Measurements from ENCODE around the gene AJM1.

AJM1 gene

DNA sequence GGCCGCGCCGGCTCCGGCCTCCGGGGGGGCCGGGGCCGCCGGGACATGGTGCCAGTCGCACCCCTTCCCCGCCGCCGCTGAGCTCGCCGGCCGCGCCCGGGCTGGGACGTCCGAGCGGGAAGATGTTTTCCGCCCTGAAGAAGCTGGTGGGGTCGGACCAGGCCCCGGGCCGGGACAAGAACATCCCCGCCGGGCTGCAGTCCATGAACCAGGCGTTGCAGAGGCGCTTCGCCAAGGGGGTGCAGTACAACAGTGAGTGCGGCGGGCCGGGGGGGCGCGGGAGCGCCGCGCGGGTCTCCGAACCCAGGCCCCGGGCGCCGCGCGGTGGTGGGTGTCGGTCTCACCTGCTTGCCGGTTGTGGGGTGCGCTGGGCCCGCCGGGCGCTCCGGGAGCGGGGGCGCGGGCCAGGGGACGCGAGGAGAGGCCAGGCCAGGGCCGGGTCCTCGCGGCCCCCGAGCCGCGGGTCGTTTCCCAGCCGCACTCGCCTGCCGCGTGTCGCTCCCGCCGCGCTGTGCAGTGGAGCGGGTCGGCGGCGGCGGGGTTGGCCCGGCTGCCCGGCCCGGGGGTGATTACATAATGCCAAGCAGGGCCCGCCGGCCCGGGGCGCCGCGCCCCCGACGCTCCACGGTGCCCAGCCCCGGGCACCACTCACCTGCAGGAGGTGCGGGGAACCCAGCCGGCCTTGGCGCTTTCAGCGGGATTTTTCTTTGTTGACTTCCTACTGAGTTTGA lies 34.0 kb upstream of the AJM1 start:
- DNase-seq, result no peak

DNA sequence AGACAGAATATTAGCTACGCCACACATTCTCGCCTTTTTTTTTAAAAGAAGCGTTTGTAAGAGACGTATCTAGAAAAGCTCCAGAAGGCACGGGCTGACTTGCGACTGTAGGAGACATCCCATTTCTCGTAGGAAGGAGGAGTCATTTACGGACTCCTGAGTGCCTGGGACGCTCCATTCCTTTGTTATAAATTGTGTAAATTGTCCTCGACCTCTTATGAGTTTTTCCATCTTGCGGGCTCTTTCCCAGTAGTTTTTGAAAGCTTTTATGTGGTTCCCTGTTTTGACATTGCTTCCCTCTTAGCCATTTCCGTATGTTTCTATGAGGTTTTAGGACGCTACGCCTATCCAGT lies 33.5 kb upstream of the AJM1 start:
- no peak for DNase-seq

DNA sequence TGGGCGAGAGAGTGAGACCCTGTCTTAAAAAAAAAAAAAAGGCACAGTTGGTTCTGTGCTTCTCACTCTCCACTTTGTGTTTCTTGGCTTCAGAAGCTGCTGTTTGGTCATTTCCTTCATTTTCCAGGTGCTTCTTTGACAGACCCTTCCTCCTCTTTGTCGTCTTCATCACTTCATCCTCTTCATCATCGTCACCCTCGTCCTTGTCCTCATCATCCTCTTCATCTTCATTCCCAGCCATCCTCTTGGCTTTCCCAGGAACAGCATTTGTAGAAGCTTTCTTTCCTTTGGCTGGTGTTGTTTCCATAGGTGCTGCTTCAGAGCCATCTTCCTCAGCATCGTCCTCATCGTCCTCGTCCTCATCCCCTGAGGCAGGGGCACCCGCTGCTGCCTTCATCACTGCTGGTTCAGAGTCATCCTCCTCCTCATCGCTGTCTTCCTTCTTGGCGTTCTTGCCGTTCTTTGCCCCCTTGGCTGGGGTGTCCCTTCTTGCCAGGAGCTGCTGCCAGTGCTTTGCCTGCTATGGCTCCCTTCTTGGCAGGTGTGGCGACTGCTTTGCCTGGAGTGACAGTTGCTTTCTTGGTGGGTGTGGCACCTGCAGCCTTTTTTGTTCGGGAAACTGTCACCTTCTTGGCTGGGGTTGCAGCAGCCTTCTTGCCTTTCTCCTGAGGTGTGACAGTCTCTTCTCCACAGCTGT lies 27.4 kb upstream of the AJM1 start:
- DNase-seq, result no peak

DNA sequence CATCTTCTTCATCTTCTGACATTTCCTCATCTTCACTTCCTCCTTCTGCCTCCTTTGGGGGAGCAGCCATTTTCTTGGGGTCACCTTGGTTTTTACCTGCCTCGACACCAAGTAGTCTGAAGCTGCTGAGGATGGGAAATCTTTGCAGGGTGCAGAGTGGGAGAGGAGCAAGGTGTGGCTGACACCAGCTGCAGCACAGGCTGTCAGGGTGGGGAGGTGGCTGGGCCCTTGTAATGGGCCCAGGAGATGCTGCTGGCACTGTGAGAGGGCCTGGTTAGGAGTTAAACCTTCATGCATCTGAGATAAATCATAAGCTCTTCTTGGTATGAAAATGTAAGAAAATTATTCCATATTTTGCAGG lies 26.9 kb upstream of the AJM1 start:
- DNase-seq, result no peak

DNA sequence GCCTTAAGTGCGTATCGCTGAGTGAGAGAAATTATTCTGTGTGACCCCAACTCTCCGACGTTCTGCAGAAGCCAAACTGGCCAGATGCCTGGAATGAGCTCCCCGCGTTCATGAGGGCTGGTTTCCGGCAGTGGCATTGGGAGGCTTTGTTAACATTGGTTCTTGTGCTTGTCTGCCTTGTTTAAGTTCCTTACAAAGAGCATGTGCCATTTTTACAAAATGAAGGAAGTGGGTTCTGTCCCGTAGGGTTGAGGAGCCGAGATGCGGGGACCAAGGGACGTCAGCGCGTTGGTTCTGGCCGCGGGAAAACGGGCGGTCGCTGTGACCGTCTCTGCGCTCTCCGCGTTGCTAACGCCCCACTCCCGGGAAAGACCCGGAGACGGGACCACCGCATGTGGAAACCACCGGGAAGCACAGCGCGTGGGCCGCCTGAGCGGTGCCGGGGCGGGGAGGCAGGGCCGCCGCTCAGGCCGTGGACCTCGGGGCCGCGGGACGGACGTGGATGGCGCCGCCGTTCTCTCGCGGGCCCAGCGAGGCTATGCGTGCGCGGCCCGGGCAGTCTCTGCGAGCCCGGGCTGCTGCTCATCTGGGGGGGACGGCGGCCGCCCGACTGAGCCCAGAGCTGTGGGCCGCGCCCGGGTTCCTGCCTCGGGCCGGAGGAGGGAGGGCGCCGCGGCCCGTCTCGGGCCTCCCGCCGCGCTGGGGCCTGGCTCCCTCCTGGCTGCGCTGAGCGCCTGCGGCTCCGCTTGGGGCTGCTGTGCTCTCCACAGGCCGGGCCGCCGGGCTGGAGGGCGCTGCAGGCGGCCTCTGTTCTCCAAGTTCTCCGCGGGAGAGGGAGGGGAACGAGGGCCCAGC lies 21.1 kb upstream of the AJM1 start:
- DNase-seq, result no peak

DNA sequence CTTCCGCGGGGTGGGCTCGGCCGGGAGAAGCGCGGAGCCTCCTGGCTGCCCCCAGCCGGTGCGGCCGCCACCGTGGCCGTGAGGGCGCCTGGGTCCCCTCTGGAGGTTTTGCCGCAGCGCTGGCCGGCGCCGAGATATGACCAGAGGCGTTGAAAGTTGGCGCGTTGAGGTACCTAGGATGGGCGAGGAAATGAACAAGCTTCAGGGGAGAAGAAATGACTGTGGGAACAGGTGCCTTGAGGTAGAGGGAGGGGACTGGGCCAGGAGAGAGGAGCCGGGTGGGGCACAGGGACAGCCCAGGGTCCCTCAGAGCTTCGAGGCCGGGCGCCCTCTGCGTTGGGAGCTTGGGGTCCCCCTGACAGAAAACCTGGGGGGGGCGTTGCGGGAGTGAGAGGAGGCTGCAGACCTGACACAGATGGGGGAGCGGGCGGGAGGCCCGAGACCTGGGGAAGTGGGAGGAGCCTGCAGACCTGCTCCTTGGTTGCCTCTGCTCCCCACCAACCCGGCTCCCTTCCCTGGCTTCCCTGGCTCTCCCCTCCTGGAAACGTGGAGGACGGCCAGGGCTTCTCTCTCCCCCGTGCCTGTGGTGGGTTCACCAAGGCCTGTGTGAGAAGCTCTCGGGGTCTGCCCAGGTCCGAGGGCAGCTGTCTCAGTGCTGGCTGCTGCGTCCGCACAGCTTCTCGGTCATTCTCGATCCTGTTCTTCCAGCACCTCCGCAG lies 20.3 kb upstream of the AJM1 start:
- DNase-seq, result no peak

DNA sequence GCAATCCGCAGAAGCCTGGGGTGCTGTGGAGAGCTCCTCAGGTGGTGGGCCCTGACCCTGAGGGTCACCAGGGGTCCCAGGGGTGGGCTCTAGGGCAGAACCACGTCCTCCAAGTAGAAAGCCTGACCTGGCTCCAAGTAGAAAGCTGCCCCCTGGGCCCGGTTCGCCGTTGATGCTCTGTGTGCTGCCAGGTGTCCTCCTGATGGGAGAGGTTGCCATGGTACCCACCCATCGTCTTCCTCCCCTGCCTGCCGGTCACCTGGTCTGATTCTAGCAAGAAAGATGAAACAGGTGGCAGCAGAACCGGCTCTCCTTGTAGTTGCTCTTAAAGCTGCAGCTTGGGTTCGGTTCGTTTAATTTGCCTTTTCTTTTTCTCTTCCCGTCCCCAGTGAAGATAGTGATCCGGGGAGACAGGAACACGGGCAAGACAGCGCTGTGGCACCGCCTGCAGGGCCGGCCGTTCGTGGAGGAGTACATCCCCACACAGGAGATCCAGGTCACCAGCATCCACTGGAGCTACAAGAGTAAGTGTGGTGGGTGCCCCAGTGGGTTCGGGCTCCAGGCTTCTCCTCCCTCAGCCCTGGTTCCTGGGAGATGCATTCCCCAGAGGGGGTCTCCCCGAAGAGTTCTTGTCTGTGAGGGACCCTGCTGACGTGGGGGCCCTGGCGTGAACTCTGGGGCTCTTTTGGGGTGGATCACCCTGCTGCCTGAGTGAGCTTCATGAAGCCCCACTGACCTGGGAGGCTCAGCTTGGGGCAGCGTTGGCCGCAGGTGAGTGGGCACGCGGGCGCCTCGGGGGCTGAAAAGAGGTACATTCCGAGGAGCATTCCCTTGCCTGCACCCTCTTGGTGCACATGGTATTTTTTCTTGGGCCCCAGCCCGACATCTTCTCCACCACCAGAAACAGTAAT lies 18.9 kb upstream of the AJM1 start:
- peak in 1 of 2 experiments; percentile 32 for DNase-seq

DNA sequence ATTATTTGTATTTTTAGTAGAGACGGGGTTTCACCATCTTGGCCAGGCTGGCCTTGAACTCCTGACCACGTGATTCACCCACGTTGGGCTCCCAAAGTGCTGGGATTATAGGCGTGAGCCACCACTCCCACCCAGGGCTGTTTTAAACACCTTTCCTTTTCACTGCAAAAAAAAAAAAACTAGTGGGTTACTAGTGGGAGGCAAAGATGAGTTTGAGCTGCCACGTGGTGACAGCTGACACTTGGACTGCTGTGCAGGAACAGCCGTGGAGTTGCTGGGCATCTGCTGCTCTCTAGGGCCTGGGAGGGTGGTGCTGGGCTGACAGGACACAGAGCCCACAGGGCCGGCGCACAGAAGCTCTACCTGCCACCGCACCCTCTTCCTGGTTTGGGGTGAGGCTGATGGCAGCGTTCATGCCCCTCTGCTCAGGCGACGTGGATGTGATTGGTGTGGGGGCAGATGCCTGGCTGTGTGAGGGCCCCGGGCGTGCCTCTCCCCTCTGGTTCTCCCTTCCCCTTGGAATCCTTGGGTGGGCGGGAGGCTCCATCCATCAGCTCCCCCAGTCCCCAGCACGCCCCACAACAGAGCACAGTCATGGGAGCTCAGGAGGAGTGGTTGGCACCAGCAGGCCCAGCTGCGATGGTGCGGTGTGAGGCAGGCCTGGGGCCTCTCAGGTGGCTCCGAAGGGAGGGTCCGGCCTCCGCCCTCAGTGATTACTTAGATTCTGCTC lies 17.6 kb upstream of the AJM1 start:
- DNase-seq, result no peak

DNA sequence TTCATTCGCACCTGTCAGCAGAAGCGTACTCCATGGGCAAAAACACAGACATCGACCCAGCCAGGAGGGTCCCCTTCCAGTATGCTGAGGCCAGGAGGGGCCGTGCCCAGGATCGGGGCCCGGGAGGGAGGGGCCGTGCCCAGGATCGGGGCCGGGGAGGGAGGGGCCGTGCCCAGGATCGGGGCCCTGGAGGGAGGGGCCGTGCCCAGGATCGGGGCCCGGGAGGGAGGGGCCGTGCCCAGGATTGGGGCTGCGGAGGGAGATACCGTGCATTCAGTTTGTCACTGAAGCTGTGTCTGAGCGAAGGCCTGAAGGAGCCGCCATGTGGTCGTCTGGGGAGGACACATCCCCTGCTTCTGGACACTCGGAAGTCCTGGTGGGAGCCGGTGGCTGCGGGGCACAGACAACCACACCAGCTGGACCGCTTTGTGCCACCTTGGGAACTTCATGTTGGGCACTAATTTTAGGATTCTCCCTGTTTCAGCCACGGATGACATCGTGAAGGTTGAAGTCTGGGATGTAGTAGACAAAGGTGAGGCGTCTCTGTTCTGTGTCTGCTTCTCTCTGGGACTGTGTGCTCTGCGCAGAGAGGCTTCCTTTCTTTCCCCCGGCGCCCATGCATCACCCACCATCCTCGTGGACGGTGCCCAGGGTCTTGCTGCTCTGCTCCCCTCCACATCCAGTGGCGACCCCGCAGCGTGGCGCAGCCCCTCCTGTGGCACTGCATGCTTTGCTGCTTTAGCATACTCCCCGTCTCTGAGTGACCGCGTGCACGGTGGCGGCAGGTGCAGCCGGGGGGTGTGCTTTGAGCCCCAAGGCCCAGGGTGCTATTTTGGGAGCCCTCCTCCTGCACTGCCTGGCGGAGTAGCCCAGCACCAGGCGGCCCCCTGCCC lies 16.7 kb upstream of the AJM1 start:
- DNase-seq, result no peak

DNA sequence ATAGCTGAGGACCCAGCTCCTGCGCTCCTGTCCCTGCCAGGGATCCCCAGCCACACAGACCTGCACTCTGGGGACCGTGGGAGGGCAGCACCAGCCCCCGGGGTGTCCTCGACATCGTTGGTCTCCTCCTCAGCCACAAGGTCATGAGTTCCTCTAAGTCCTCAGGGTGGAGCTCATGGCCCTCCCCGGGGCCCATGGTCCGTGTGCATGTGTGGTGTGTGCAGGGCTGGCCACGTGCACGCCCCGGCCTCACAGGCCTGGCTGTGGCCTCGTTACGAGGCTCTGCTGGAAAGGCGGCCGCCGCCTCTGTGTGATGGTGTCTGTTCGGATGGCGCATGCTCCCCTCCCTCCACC lies 16.1 kb upstream of the AJM1 start:
- DNase-seq, result no peak

DNA sequence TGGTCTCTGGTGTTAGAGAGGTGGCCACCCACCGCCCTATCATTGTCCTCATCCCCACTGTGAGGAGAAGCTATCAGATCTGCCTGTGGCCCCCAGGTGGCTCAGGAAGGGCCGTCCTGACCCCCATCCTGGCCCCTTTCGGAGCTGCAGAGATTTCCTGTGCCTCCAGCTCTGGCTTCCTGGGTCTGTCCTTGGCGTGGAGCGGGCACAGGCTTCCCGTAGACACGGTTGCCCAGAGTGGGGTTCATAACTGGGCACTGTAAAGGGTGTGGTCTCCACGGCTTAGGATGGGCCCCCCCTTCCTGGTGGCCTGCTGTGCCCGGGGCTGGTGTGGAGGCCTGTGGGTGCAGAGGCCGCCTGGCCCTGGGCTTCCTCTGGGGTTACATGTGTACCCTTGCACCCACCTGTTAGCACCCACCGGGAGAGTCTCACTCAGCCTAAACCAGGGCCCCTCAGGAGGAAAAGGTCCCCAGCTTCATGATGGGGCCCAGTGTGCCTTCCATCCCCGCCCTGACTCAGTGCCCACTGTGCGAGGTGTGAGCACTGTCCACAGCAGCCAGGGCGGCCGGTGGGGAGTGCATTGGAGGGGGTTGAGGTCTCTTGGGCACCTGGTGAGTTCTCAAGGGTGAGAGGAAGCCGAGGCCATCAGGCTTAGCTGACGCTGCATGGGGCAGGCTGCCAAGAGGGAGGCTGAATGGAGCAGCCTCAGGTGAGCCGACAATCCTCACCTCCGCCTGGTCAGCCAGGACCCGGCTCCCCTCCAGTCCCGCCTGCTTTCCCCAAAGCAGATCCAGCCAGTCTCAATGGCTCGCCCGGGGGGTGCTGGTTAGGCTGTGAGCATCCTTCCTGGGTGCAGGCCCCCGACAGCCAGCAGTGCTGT lies 15.3 kb upstream of the AJM1 start:
- DNase-seq, result no peak

DNA sequence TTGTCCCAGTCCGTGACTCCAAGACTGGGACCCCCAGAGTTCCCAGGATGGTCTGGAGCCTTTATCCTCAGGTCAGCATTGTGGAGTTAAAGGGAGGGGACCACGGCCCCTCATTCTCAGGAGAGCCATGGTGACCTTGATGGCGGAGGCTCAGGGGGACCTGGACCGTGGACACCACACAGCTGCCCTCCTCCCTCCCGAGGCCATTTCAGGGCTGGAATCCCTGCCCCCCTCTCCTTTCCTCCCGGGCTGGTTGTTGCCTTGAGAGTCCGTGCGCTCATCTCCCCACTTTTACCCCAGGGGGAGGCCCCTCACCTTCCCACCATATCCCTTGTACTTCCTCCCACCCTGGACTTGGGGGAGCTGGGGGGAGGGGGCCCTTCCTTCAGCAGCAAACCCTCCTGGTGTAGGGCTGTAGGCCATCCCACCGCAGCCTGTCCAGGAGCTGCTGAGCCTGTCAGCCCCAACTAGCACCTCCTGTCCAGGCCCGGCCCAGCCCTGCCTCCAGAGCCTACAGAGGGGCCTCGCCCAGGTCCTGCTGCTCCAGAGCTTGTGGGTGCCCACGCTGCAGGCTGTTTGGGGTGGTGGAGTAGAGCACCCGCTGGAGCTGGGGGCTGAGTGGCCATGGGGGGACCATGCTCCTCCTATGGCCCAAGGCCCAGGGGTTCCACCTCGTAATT lies 14.3 kb upstream of the AJM1 start:
- no peak for DNase-seq

DNA sequence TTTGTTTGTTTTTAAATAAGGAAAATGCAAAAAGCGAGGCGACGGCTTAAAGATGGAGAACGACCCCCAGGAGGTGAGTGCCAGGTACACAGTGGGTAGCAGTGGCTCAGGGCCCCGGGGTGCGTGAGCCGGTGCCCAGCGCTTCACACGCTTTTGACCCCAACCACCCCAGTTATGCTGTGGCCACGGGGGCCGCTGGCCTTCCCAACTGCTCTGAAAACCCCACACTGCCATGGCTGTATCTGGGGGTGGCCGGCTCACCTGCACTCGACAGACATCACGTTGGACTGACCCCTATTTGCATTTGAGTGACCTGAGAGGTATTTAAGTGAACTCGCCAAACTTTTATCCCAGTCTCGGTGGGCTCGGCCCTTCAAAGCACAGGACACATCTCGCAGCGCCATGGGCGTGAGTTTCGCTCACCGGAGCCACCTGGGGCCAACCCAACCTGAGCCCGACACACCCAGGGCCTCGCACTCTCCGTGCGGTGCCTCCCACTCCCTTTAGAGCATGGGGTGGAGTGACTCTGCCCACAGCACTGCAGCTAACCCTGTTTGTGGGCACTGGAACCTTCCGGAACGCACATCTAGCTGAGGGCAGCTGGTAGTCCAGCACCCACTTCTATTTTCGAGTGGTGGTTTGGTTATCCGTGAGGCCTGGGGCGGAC lies 13.7 kb upstream of the AJM1 start:
- no peak for DNase-seq

DNA sequence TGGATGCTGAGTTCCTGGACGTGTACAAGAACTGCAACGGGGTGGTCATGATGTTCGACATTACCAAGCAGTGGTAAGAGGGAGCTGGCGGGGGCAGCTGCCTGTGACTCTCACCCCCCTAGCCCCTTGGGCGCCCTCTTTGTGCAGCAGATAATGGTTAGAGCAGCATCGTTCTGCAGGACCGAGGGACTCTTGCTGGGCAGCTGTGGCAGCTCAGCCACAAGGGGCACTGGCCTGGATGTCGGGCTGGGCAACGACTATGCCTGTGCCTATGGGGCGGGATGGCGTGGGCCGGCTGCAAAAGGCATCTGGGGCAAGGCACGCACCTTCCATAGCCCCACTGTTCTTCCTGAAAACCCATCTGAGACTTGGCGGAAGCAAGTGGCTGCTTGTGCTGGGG lies 12.9 kb upstream of the AJM1 start:
- no peak for DNase-seq

DNA sequence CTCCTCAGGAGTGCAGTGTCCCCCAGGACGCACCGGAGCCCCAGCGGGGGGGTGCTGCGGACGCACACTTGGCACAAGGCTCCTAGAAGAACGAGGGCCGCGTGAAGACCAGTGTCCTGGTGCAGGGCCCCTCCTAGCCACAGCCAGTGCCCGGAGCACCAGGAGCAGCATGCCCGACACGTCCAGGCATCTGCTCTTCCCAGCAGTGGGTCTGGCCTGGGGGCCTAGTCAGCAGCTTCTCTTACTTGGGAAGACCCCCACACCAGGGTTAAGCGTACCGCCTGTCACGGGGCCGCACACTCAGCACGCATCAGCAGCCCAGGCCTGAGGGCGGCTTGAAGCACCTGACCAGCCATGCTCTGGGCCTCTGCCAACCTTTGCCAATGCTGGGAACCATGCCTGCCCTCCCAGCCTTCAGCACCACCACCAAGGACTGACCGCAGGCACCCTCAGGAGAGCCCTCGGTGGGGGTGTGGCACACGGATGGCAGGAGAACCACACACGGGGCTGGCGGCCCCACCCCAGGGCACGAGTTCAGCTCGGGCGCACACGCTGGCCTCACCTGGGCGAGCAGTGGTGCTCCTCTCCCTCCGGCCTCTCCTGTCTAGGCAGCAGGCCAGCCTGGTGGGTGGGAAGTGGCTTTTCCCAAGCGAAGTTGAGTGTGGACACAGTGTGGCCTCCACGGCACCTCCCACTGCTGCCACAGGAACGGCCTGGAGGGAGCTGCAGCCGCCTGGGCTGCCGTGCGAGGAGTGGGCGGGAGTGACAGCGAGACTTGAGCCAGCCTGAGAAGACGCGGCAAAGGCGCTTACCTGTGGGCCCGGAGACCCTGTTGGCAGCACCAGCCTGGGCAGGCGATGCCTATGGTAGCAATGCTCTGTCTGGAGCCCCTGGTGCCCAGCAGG lies 12.0 kb upstream of the AJM1 start:
- DNase-seq, result no peak

DNA sequence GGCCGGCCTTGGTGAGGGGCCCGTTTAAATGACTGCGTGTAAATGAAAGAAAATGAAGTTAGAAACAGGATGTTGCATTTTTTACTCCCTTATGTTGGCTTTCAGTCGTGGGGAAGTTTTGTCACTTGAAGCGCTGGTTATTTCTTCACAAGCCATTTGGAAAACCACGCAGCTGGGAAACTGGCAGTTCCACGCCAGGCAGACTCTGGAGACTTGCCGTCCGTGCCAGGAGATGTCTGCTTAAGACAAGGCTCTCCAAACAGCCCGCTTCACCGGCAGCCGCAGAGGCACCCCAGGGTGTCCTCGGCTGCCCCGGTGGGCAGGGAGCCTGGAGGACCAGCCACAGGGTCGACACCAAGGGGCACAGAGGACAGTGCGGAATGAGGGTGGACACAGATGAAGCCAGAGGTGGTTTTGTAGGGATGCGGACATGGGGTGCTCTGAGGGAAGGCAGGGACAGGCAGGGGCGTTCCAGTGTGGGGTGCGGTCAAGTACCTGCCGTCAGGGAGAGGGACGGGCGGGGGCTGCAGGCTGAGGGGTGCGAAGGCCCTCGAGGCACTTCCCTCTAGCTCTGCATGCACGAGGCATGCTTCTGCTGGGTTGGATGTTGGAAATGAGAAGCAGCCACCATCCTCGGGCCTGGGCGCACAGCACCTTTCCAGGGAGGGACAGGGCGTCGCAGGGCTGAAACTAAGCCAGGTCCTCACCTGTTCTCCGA lies 11.1 kb upstream of the AJM1 start:
- no peak for DNase-seq

DNA sequence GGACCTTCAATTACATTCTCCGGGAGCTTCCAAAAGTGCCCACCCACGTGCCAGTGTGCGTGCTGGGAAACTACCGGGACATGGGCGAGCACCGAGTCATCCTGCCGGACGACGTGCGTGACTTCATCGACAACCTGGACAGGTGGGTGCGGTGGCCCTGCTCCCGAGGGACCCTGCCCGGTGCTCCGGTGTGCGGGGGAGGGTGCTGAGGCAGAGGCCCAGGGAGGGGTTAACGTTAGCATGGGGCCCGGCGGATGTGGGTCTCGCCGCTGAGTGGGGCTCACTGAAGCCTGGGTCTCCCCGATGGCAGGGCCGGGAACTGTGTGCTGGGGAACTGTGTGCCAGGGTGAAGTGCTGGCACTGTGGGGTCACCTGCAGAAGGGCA lies 10.6 kb upstream of the AJM1 start:
- no peak for DNase-seq
